K562 (cell line): ENCODE measurements around the gene FIG4. TPM values are rescaled to one million over a fixed set of nuclear protein-coding genes. Genes with fewer than 3 reads are reported as not detected.
"Not testable (repeated sequence)": the region's sequence is repeated elsewhere in the genome, so short reads cannot be mapped to it uniquely, and the experiment has no call there.

ENCODE experiments used
- ATAC-seq: fragments of 200-7000 bp; cut with Tn5 transposase; 3 replicates; pipeline ENCODE4 v1.9.1; 2020; ENCODE audit warnings: moderate library complexity
- BruUV-seq: library from RNA; stranded (reverse); fragments of 400-500 nt; replicated peaks from 2 replicates; lab custom pipeline; 2021; lab: Mats Ljungman, UMichigan
- CTCF ChIA-PET: fragments of 300-600 bp; formaldehyde crosslinking; extraction: SDS; loops from one replicate; lab custom pipeline; 2021; ENCODE audit warnings: low intra/inter-chr PET ratio; lab: Yijun Ruan, JAX
- POLR2A ChIA-PET: fragments of 300-600, 350-650 bp; sonication (Branson Sonifier 250); formaldehyde crosslinking; extraction: SDS; loops from one replicate; lab custom pipeline; 2021; ENCODE audit warnings: antibody characterized with exemption, inconsistent platforms; lab: Yijun Ruan, JAX
- DNase-seq, 4 experiments: peaks; one replicate each; pipeline versions ENCODE4 v3.0.0 to v3.0.0-alpha.2; 2011 to 2018; ENCODE audit warnings: low spot score in 3 of 4, mixed read lengths in 3 of 4; ENCODE audit errors: extremely low read depth in 1 of 4
- FAIRE-seq: peaks from 2 replicates; lab custom pipeline; 2011; peaks lifted over from hg19 to GRCh38; lab: Jason Lieb, UNC
- H2AFZ ChIP-seq: 2 replicates; pipeline ENCODE4 v1.6.0; 2011; ENCODE audit warnings: low read depth, low read length, control low read depth, inconsistent platforms
- H3K27ac ChIP-seq: fragments of 200-600 bp; 3 replicates; pipeline ENCODE4 v1.8.0; 2011; ENCODE audit warnings: low read depth, mild to moderate bottlenecking, control low read depth, inconsistent platforms, low read length, moderate library complexity, mixed read lengths; ENCODE audit errors: extremely low read depth
- H3K27me3 ChIP-seq, 2 experiments: fragments of 300-600 bp in 1 of 2; 2 replicates in 1 of 2; 3 replicates in 1 of 2; pipeline versions ENCODE4 v1.6.0 to v1.8.0; 2011; ENCODE audit warnings: inconsistent platforms in 2 of 2, low read length in 2 of 2, mild to moderate bottlenecking in 1 of 2, mixed read lengths in 1 of 2, moderate library complexity in 1 of 2; ENCODE audit not compliant: control insufficient read depth in 2 of 2, insufficient read depth in 2 of 2
- H3K36me3 ChIP-seq: fragments of 300-600 bp; 3 replicates; pipeline ENCODE4 v1.8.0; 2011; ENCODE audit warnings: mild to moderate bottlenecking, low read length, inconsistent platforms; ENCODE audit not compliant: control insufficient read depth, insufficient read depth
- H3K4me1 ChIP-seq, 2 experiments: fragments of 200-600 bp in 1 of 2; replicated peaks in 1 of 2; 2 replicates in 1 of 2; 3 replicates in 1 of 2; pipeline versions ENCODE4 v1.5.1 to v1.8.0; 2011; ENCODE audit warnings: inconsistent platforms in 2 of 2, low read length in 2 of 2, mild to moderate bottlenecking in 1 of 2, mixed read lengths in 1 of 2, moderate library complexity in 1 of 2; ENCODE audit not compliant: control insufficient read depth in 2 of 2, insufficient read depth in 2 of 2
- H3K4me2 ChIP-seq: 2 replicates; pipeline ENCODE4 v1.6.1; 2011; ENCODE audit warnings: low read length, control low read depth, inconsistent platforms, mixed read lengths; ENCODE audit not compliant: insufficient read depth
- H3K4me3 ChIP-seq: fragments of 200-600 bp; sonication (generic), shearing (Covaris generic); 2 replicates; pipeline ENCODE4 v1.5.1; 2016; ENCODE audit warnings: control low read depth, inconsistent platforms
- H3K79me2 ChIP-seq: fragments of 200-600 bp; 3 replicates; pipeline ENCODE4 v1.8.0; 2011; ENCODE audit warnings: low read length, inconsistent platforms; ENCODE audit not compliant: control insufficient read depth, insufficient read depth
- H3K9ac ChIP-seq, 2 experiments: 2 replicates each; pipeline versions ENCODE4 v1.6.0 to v1.6.1; 2011; ENCODE audit warnings: low read depth in 2 of 2, low read length in 2 of 2, control low read depth in 1 of 2, inconsistent platforms in 1 of 2, mild to moderate bottlenecking in 1 of 2, mixed read lengths in 1 of 2; ENCODE audit not compliant: insufficient read depth in 1 of 2
- H3K9me1 ChIP-seq: one replicate; pipeline ENCODE4 v1.6.0; 2011; ENCODE audit warnings: inconsistent platforms, mild to moderate bottlenecking, low read length, moderate library complexity; ENCODE audit not compliant: control insufficient read depth, insufficient read depth
- H3K9me3 ChIP-seq: replicated peaks from 2 replicates; pipeline ENCODE4 v1.5.1; 2011; ENCODE audit warnings: low read depth, low read length, inconsistent platforms; ENCODE audit not compliant: control insufficient read depth, insufficient read depth
- H4K20me1 ChIP-seq: replicated peaks from 2 replicates; pipeline ENCODE4 v1.6.1; 2011; ENCODE audit warnings: low read length, inconsistent platforms, mixed read lengths; ENCODE audit not compliant: control insufficient read depth, insufficient read depth
- ATF1 ChIP-seq, 2 experiments: fragments of 450-650 bp in 1 of 2; IDR thresholded peaks; 2 replicates each; pipeline ENCODE4 v1.6.1; 2016; ENCODE audit warnings: missing compliant biosample characterization in 1 of 2, missing genetic modification characterization in 1 of 2
- DMBX1 ChIP-seq: fragments of 250-450 bp; sonication (Bioruptor Pico); IDR thresholded peaks from 2 replicates; pipeline ENCODE4 v1.8.0; 2022; ENCODE audit warnings: inconsistent platforms, mild to moderate bottlenecking, moderate library complexity, borderline replicate concordance
- GTF2F1 ChIP-seq: IDR thresholded peaks from 2 replicates; pipeline ENCODE4 v1.6.1; 2011; ENCODE audit warnings: low read depth, low read length, improper control_type of control experiment
- MBD1 ChIP-seq: fragments of 250-450 bp; sonication (Bioruptor Pico); IDR thresholded peaks from 2 replicates; pipeline ENCODE4 v1.8.0; 2022; ENCODE audit warnings: inconsistent platforms
- NKRF ChIP-seq: fragments of 450-650 bp; IDR thresholded peaks from 2 replicates; pipeline ENCODE4 v1.6.1; 2016; ENCODE audit warnings: borderline replicate concordance
- RBFOX2 ChIP-seq: fragments of 200-400 bp; formaldehyde crosslinking; IDR thresholded peaks from 2 replicates; pipeline ENCODE4 v1.6.1; 2017; ENCODE audit warnings: low read depth, mild to moderate bottlenecking, low read length, moderate library complexity
- ZNF444 ChIP-seq: fragments of 250-450 bp; sonication (Bioruptor Pico); IDR thresholded peaks from 2 replicates; pipeline ENCODE4 v1.4.0; 2020; ENCODE audit warnings: mild to moderate bottlenecking, moderate library complexity
- ZNF644 ChIP-seq: fragments of 200-800 bp; sonication (Bioruptor generic); IDR thresholded peaks from 2 replicates; pipeline ENCODE4 v1.6.1; 2016; ENCODE audit warnings: low read depth, missing genetic modification characterization, missing compliant biosample characterization
- WGBS: fragments of 100-300 bp; shearing (Covaris generic); methylation state at CpG from one replicate; pipeline ENCODE4 v1.1.6; 2016; ENCODE audit warnings: low coverage, mixed read lengths; ENCODE audit not compliant: insufficient coverage; ENCODE audit errors: missing lambda C conversion rate; 5-methylcytosine and 5-hydroxymethylcytosine counted together
- in situ Hi-C: fragments of 300-500 bp; cut with MboI; formaldehyde crosslinking; loops from 4 replicates; pipeline ENCODE4 v1.15.0; 2018; ENCODE audit warnings: inconsistent platforms, mixed read lengths
- intact Hi-C: fragments of 100-400 bp; cut with micrococcal nuclease; formaldehyde crosslinking; loops from 2 replicates; pipeline ENCODE4 v1.14.2; 2022
- polyA plus RNA-seq, 8 experiments: library from polyadenylated mRNA; depleted of rRNA in 4 of 8; stranded (reverse) in 5 of 8; unstranded in 3 of 8; fragments of >200 nt; fragmentation: Nextera tagmentation in 2 of 8; fragmentation: Illumina TruSeq in 1 of 8; extraction: Ambion mirVana in 2 of 8; extraction: Trizol in 1 of 8; gene quantifications; 2 replicates each; pipeline versions ENCODE4 v1.2.1 to v1.2.3, GENCODE V29; 2011 to 2014; ENCODE audit warnings: inconsistent platforms in 1 of 8, missing spikeins in 1 of 8
- total RNA-seq, 7 experiments: library from RNA; depleted of rRNA in 6 of 7; stranded (reverse); fragments of >200 nt in 6 of 7; fragmentation: Illumina TruSeq in 2 of 7; extraction: Trizol in 2 of 7; gene quantifications; 2 replicates each; pipeline versions ENCODE4 v1.2.1 to v1.2.3, GENCODE V29; 2011 to 2021; ENCODE audit warnings: low replicate concordance in 1 of 7

FIG4 gene
- total and polyA plus RNA-seq, 9 of the 15 experiments (the other 6 are each of a cell fraction or from before 2014, with no cell fraction given) = 1.5 to 6.8 (median 4.3) TPM

- POLR2A ChIA-PET = no interaction called here
- in situ Hi-C loops (no loop called here), intact Hi-C loops (no loop called here)
- no peaks in the 10 kb centered on the region for H3K9me3 ChIP-seq
- H3K9me1 ChIP-seq = no peaks in the 10 kb centered on the region
- DNase-seq (no peak), FAIRE-seq (no peak), ATAC-seq (no peak)
- BruUV-seq = no TSS peak
- no peak overlapping the region for H2AFZ ChIP-seq
- H3K79me2 ChIP-seq = no peaks in the 10 kb centered on the region
- no peak for TF ChIP-seq ZNF444
- TF ChIP-seq GTF2F1 = no peak
- TF ChIP-seq RBFOX2 = no peak
- TF ChIP-seq DMBX1 (CRISPR knock-in tag) = no peak
- no peak for TF ChIP-seq NKRF
- TF ChIP-seq MBD1 (CRISPR knock-in tag) = no peak
- TF ChIP-seq ATF1 (CRISPR knock-in tag; IDR thresholded peaks at IDR 0.05) = no peak
- TF ChIP-seq ATF1 (tag; IDR thresholded peaks at IDR 0.05) = no peak
- TF ChIP-seq ZNF644 (tag) = no peak
- H4K20me1 ChIP-seq = no peaks in the 10 kb centered on the region; the same call in 1 of the 2 replicates
- 0% methylated on average over 2 of the region's 2 CpGs for WGBS
- H3K4me2 ChIP-seq = no peak overlapping the region
- H3K4me1 ChIP-seq = no peaks in the 10 kb centered on the region; a peak in 1 of 5 replicates
- H3K36me3 ChIP-seq = no peaks in the 10 kb centered on the region
- CTCF ChIA-PET = no interaction called here
- H3K4me3 ChIP-seq = no peak overlapping the region
- no peaks in the 10 kb centered on the region for H3K27me3 ChIP-seq
- no peak overlapping the region for H3K27ac ChIP-seq
- H3K9ac ChIP-seq = no peak overlapping the region
Observed at GRCh38 chr6:109743739-109744138, 52.6 kb downstream of the FIG4 start.

DNA sequence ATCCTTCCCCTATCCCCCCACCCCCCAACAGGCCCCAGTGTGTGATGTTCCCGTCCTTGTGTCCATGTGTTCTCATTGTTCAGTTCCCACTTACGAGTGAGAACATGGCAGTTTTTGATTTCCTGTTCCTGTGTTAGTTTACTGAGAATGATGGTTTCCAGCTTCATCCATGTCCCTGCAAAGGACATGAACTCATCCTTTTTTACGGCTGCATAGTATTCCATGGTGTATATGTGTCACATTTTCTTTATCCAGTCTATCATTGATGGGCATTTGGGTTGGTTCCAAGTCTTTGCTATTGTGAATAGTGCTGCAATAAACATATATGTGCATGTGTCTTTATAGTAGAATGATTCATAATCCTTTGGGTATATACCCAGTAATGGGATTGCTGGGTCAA, 53.7 kb downstream of the FIG4 start:
- H3K9ac ChIP-seq, ATAC-seq, H3K36me3 ChIP-seq, H2AFZ ChIP-seq, H3K9me3 ChIP-seq, POLR2A ChIA-PET, H3K79me2 ChIP-seq, H3K4me1 ChIP-seq, CTCF ChIA-PET, H3K27me3 ChIP-seq, H3K4me2 ChIP-seq, FAIRE-seq, H3K27ac ChIP-seq, intact Hi-C loops, H3K9me1 ChIP-seq, in situ Hi-C loops, H3K4me3 ChIP-seq, BruUV-seq, H4K20me1 ChIP-seq, DNase-seq: not testable (repeated sequence)
- 18% methylated on average over 3 of the region's 3 CpGs for WGBS
